Measurements from ENCODE around the gene DUSP15. TPM values are rescaled to one million over a fixed set of nuclear protein-coding genes. Genes with fewer than 3 reads are reported as not detected.

Gene DUSP15
- total RNA-seq, 4 donors from 2014 or later: 31.8 to 61.3 (median 44.6) TPM

DNA sequence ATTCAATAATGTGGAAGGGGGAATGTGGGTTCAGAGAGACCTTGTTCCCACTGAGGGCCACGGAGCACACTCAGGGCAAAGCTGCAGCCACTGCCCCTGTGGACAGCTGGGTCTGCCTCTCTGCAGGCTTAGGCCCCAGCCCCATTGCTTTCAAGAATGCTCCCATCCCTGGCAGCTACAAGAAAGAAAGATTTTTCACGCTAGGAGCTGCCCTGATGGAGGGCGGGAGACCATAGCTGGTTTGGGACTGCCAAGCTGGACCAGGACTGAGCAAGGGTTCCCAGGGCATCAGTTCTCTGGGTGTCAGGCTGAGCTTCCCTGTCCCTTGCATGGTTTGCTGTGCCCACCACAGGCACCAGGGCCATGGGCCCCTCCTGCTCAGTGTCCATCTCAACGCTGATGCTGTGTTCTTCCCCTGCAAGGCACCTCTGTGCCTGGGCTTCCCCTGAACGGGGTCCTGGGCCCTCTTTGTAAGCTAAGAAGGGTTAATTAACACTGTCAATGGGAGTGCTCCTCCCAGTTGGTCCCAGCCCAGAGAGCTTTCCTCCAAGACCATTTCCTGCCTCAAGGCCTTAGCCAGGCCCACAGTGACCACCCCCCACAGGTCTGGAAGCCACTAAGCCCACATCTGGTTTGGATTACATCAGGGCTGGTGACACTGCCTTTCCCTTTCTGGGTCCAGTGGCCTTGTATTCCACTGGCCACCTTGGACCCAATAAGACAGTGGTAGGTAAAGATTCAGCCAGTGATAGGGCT lies 33.3 kb downstream of the DUSP15 start:
- H3K27ac ChIP-seq: peak overlapping the region in 2 of 4 donors; percentile 60 to 81
- DNase-seq (ENCODE audit: low spot score in 2 of 2): no peak
- H3K4me1 ChIP-seq: peaks cover 0 to 96% (median 43%) of the 10 kb centered on the region in 4 donors
- WGBS, 2 donors: 65 to 72% methylated on average over 4 to 5 of the region's 5 CpGs
- no peak for TF ChIP-seq POLR2A (IDR thresholded peaks at IDR 0.05)
- TF ChIP-seq CTCF (IDR thresholded peaks at IDR 0.05): no peak
- TF ChIP-seq EP300 (IDR thresholded peaks at IDR 0.05): no peak
- H3K4me3 ChIP-seq: no peak overlapping the region
- H3K9me3 ChIP-seq: no peaks in the 10 kb centered on the region
- no peaks in the 10 kb centered on the region for H3K36me3 ChIP-seq
- H3K27me3 ChIP-seq: no peaks in the 10 kb centered on the region

- peaks cover 0 to 91% (median 40%) of the 10 kb centered on the region in 4 donors for H3K4me1 ChIP-seq
- no peak overlapping the region for H3K4me3 ChIP-seq
- H3K27ac ChIP-seq: peak overlapping the region in 2 of 4 donors; percentile 60 to 81
- H3K27me3 ChIP-seq: no peaks in the 10 kb centered on the region
- no peak for TF ChIP-seq POLR2A (IDR thresholded peaks at IDR 0.05)
- peak in 1 of 2 donors; percentile 78 for TF ChIP-seq EP300 (IDR thresholded peaks at IDR 0.05)
- peak in 1 of 5 experiments; percentile 16 for TF ChIP-seq CTCF (IDR thresholded peaks at IDR 0.05)
- 33 to 42% methylated on average over 10 to 14 of the region's 14 CpGs for WGBS, 2 donors
- no peaks in the 10 kb centered on the region for H3K9me3 ChIP-seq
- peak; percentile 87 to 91 for DNase-seq (ENCODE audit: low spot score in 2 of 2)
- H3K36me3 ChIP-seq: no peaks in the 10 kb centered on the region
Measured at GRCh38 chr20:31835977-31836852, 34.1 kb downstream of the DUSP15 start.

GRCh38 chr20:31835554-31835953 lies 34.8 kb downstream of the DUSP15 start:
- H3K27me3 ChIP-seq: no peaks in the 10 kb centered on the region
- no peak for DNase-seq (ENCODE audit: low spot score in 2 of 2)
- 63 to 71% methylated on average over 8 of the region's 9 CpGs for WGBS, 2 donors
- no peak for TF ChIP-seq POLR2A (IDR thresholded peaks at IDR 0.05)
- peak overlapping the region in 2 of 4 donors; percentile 60 to 81 for H3K27ac ChIP-seq
- H3K36me3 ChIP-seq: no peaks in the 10 kb centered on the region
- H3K9me3 ChIP-seq: no peaks in the 10 kb centered on the region
- peaks cover 0 to 84% (median 39%) of the 10 kb centered on the region in 4 donors for H3K4me1 ChIP-seq
- H3K4me3 ChIP-seq: no peak overlapping the region

- Histone ChIP-seq H3K4me1 (peaks cover 0 to 69% (median 39%) of the 10 kb centered on the region in 4 donors), H3K9me3 (no peaks in the 10 kb centered on the region), H3K27ac (peak overlapping the region in 3 of 4 donors; percentile 11 to 79 (median 75)), H3K27me3 (no peaks in the 10 kb centered on the region), H3K4me3 (no peak overlapping the region), H3K36me3 (no peaks in the 10 kb centered on the region)
- DNase-seq (ENCODE audit: low spot score in 2 of 2): no peak
- 36 to 46% methylated on average over 1 to 9 of the region's 20 CpGs for WGBS, 2 donors
- TF ChIP-seq CTCF (IDR thresholded peaks at IDR 0.05) (no peak), POLR2A (IDR thresholded peaks at IDR 0.05) (no peak), EP300 (IDR thresholded peaks at IDR 0.05) (no peak)
Measured at GRCh38 chr20:31833931-31834521, 36.3 kb downstream of the DUSP15 start.

GRCh38 chr20:31833130-31833930 lies 37.0 kb downstream of the DUSP15 start:
- Histone ChIP-seq H3K27me3 (no peaks in the 10 kb centered on the region), H3K4me1 (peaks cover 0 to 62% (median 37%) of the 10 kb centered on the region in 4 donors), H3K36me3 (no peaks in the 10 kb centered on the region), H3K27ac (peak overlapping the region in 3 of 4 donors; percentile 11 to 79 (median 75)), H3K9me3 (no peaks in the 10 kb centered on the region), H3K4me3 (no peak overlapping the region)
- WGBS, 2 donors: 42 to 51% methylated on average over 7 to 10 of the region's 14 CpGs
- TF ChIP-seq EP300 (IDR thresholded peaks at IDR 0.05) (no peak), POLR2A (IDR thresholded peaks at IDR 0.05) (no peak), CTCF (IDR thresholded peaks at IDR 0.05) (peak; percentile 70 to 85 (median 74))
- DNase-seq (ENCODE audit: low spot score in 2 of 2): peak; percentile 61 to 83
